DOHH2 (cell line): Measurements from ENCODE around the gene SEC22C.

Source experiments
- H3F3A ChIP-seq: fragments of 200-600 bp; sonication (generic), shearing (Covaris generic); 2 replicates; pipeline ENCODE4 v1.6.0; 2016; ENCODE audit warnings: antibody characterized with exemption, mild to moderate bottlenecking; ENCODE audit not compliant: control insufficient read depth, insufficient read depth
- H3K27ac ChIP-seq: fragments of 200-600 bp; sonication (generic); 2 replicates; pipeline ENCODE4 v1.5.1; 2014; ENCODE audit warnings: low read depth, mild to moderate bottlenecking, low read length, moderate library complexity
- H3K27me3 ChIP-seq: fragments of 200-600 bp; sonication (generic); 2 replicates; pipeline ENCODE4 v1.6.1; 2014; ENCODE audit warnings: mild to moderate bottlenecking, low read length, mixed read lengths; ENCODE audit not compliant: control insufficient read depth
- H3K36me3 ChIP-seq: fragments of 200-600 bp; sonication (generic); 2 replicates; pipeline ENCODE4 v1.6.1; 2014; ENCODE audit warnings: mild to moderate bottlenecking, low read length, moderate library complexity, mixed read lengths; ENCODE audit not compliant: control insufficient read depth
- H3K4me1 ChIP-seq: fragments of 200-600 bp; sonication (generic); 2 replicates; pipeline ENCODE4 v1.6.1; 2014; ENCODE audit warnings: mild to moderate bottlenecking, low read length, mixed read lengths; ENCODE audit not compliant: control insufficient read depth
- H3K4me2 ChIP-seq: fragments of 200-600 bp; sonication (generic); 2 replicates; pipeline ENCODE4 v1.6.0; 2014; ENCODE audit warnings: mild to moderate bottlenecking, low read length, moderate library complexity
- H3K4me3 ChIP-seq: fragments of 200-600 bp; sonication (generic); 2 replicates; pipeline ENCODE4 v1.5.1; 2014; ENCODE audit warnings: mild to moderate bottlenecking, low read length, mixed read lengths
- H3K79me2 ChIP-seq: fragments of 200-600 bp; sonication (generic); 2 replicates; pipeline ENCODE4 v1.6.1; 2014; ENCODE audit warnings: mild to moderate bottlenecking, low read length, mixed read lengths; ENCODE audit not compliant: control insufficient read depth
- H3K9me2 ChIP-seq: fragments of 200-600 bp; sonication (generic); replicated peaks from 2 replicates; pipeline ENCODE4 v1.6.1; 2014; ENCODE audit warnings: mild to moderate bottlenecking, low read length, mixed read lengths; ENCODE audit not compliant: control insufficient read depth
- H3K9me3 ChIP-seq: fragments of 200-600 bp; sonication (generic); 2 replicates; pipeline ENCODE4 v1.6.1; 2014; ENCODE audit warnings: antibody characterized with exemption, low read length, mixed read lengths; ENCODE audit not compliant: control insufficient read depth, insufficient read depth
- H4K20me1 ChIP-seq: fragments of 200-600 bp; sonication (generic); 2 replicates; pipeline ENCODE4 v1.6.0; 2014; ENCODE audit warnings: low read depth, mild to moderate bottlenecking, antibody characterized with exemption, low read length, moderate library complexity; ENCODE audit not compliant: control insufficient read depth, insufficient read depth
- EZH2phosphoT487 ChIP-seq: fragments of 200-600 bp; sonication (generic); IDR thresholded peaks from 2 replicates; pipeline ENCODE4 v1.6.1; 2017; ENCODE audit warnings: borderline replicate concordance, mild to moderate bottlenecking, antibody characterized with exemption, low read length, moderate library complexity, mixed read lengths
- TF ChIP-seq, protein P1 (sequence below): fragments of 200-600 bp; sonication (generic); IDR thresholded peaks from one replicate; pipeline ENCODE4 v1.5.1; 2014; ENCODE audit warnings: antibody characterized with exemption, mild to moderate bottlenecking, low read depth, low read length; ENCODE audit not compliant: poor library complexity, severe bottlenecking

The SEC22C gene

GRCh38 chr3:42524751-42525150 is 57.0 kb downstream of the SEC22C start:
- Histone ChIP-seq H3K36me3 (no peaks in the 10 kb centered on the region), H3K9me3 (no peaks in the 10 kb centered on the region), H3F3A (no peaks in the 10 kb centered on the region), H3K27me3 (no peaks in the 10 kb centered on the region), H3K79me2 (no peaks in the 10 kb centered on the region), H3K4me1 (no peaks in the 10 kb centered on the region), H3K4me3 (no peak overlapping the region), H3K4me2 (no peak overlapping the region), H3K9me2 (no peaks in the 10 kb centered on the region), H4K20me1 (no peaks in the 10 kb centered on the region), H3K27ac (no peak overlapping the region)
- no peak for TF ChIP-seq EZH2phosphoT487
- TF ChIP-seq, protein P1, sequence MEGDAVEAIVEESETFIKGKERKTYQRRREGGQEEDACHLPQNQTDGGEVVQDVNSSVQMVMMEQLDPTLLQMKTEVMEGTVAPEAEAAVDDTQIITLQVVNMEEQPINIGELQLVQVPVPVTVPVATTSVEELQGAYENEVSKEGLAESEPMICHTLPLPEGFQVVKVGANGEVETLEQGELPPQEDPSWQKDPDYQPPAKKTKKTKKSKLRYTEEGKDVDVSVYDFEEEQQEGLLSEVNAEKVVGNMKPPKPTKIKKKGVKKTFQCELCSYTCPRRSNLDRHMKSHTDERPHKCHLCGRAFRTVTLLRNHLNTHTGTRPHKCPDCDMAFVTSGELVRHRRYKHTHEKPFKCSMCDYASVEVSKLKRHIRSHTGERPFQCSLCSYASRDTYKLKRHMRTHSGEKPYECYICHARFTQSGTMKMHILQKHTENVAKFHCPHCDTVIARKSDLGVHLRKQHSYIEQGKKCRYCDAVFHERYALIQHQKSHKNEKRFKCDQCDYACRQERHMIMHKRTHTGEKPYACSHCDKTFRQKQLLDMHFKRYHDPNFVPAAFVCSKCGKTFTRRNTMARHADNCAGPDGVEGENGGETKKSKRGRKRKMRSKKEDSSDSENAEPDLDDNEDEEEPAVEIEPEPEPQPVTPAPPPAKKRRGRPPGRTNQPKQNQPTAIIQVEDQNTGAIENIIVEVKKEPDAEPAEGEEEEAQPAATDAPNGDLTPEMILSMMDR: no peak

GRCh38 chr3:42520906-42521305 is 60.9 kb downstream of the SEC22C start:
- no peak for TF ChIP-seq EZH2phosphoT487
- TF ChIP-seq, protein P1: no peak
- H3F3A ChIP-seq: no peaks in the 10 kb centered on the region

GRCh38 chr3:42520336-42520735 is 61.4 kb downstream of the SEC22C start:
- Histone ChIP-seq H3F3A (no peaks in the 10 kb centered on the region), H3K9me3 (no peaks in the 10 kb centered on the region), H3K27me3 (no peaks in the 10 kb centered on the region), H3K9me2 (no peaks in the 10 kb centered on the region), H3K36me3 (no peaks in the 10 kb centered on the region), H3K4me2 (no peak overlapping the region), H3K4me1 (no peaks in the 10 kb centered on the region), H3K79me2 (no peaks in the 10 kb centered on the region), H3K4me3 (no peak overlapping the region), H3K27ac (no peak overlapping the region), H4K20me1 (no peaks in the 10 kb centered on the region)
- no peak for TF ChIP-seq EZH2phosphoT487
- TF ChIP-seq, protein P1: no peak

More at GRCh38 chr3:42520906-42521305, 60.9 kb downstream of the SEC22C start:
- no peaks in the 10 kb centered on the region for H4K20me1 ChIP-seq
- H3K79me2 ChIP-seq: no peaks in the 10 kb centered on the region
- H3K4me1 ChIP-seq: no peaks in the 10 kb centered on the region
- H3K27ac ChIP-seq: no peak overlapping the region
- H3K9me3 ChIP-seq: no peaks in the 10 kb centered on the region
- no peaks in the 10 kb centered on the region for H3K27me3 ChIP-seq
- no peak overlapping the region for H3K4me2 ChIP-seq
- H3K36me3 ChIP-seq: no peaks in the 10 kb centered on the region
- no peak overlapping the region for H3K4me3 ChIP-seq
- H3K9me2 ChIP-seq: no peaks in the 10 kb centered on the region
